ENCODE results near the gene CRTC2.

DNA sequence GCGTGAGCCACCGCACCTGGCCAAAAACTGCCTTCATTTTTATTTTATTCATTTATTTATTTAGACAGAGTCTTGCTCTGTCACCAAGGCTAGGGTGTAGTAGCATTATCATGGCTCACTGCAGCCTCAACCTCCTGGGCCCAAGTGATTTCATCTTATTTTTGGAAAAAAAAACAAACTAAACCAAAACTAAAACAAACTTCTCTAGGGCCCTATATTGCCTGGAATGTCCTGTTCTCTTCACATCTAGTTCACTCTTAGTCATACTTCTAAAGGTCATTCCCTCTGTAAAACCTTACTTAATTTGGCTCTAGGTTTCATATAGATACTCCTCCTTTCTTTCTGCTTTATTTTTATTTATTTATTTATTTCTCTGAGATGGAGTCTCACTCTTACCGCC is 47.7 kb upstream of the CRTC2 start:
- no peak for TF ChIP-seq POLR2A (IDR thresholded peaks at IDR 0.05)
- TF ChIP-seq, protein P1, sequence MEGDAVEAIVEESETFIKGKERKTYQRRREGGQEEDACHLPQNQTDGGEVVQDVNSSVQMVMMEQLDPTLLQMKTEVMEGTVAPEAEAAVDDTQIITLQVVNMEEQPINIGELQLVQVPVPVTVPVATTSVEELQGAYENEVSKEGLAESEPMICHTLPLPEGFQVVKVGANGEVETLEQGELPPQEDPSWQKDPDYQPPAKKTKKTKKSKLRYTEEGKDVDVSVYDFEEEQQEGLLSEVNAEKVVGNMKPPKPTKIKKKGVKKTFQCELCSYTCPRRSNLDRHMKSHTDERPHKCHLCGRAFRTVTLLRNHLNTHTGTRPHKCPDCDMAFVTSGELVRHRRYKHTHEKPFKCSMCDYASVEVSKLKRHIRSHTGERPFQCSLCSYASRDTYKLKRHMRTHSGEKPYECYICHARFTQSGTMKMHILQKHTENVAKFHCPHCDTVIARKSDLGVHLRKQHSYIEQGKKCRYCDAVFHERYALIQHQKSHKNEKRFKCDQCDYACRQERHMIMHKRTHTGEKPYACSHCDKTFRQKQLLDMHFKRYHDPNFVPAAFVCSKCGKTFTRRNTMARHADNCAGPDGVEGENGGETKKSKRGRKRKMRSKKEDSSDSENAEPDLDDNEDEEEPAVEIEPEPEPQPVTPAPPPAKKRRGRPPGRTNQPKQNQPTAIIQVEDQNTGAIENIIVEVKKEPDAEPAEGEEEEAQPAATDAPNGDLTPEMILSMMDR (IDR thresholded peaks at IDR 0.05), result no peak

All from adrenal gland (tissue), 5 donors.